Measurements from ENCODE around the gene NRIP3.

NRIP3 gene

DNA sequence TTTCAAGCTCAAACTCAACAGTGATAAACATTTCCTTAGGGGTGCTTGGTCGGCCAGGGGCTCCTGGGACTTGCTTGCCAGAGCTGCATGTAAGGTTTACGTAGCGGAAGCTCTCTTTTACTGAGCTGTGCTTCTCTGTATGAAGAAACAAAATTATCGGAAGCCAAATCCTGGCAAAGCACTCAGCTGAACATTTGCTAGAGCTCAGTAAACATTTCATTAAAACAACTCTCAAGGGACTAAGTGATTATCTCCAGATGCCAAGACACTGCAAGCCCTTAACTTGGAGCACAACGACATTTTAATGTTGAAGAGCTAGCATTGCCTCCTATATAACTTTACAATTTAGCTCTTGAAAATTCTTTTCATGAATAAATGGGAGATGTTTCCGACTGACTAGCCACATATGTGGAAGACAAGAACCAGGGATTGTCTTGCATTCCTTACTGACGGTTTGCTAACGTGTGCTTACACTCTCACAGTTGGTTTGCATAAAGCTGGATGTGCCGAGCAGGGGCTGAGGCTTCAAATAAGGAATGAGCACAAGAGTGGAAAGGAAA lies 44.2 kb upstream of the NRIP3 start (continued):
- TF ChIP-seq, protein P1, sequence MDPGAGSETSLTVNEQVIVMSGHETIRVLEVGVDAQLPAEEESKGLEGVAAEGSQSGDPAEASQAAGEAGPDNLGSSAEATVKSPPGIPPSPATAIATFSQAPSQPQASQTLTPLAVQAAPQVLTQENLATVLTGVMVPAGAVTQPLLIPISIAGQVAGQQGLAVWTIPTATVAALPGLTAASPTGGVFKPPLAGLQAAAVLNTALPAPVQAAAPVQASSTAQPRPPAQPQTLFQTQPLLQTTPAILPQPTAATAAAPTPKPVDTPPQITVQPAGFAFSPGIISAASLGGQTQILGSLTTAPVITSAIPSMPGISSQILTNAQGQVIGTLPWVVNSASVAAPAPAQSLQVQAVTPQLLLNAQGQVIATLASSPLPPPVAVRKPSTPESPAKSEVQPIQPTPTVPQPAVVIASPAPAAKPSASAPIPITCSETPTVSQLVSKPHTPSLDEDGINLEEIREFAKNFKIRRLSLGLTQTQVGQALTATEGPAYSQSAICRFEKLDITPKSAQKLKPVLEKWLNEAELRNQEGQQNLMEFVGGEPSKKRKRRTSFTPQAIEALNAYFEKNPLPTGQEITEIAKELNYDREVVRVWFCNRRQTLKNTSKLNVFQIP (CRISPR knock-in tag; IDR thresholded peaks at IDR 0.05; ENCODE audit: borderline replicate concordance, low read depth) = no peak
- TF ChIP-seq, protein P2, sequence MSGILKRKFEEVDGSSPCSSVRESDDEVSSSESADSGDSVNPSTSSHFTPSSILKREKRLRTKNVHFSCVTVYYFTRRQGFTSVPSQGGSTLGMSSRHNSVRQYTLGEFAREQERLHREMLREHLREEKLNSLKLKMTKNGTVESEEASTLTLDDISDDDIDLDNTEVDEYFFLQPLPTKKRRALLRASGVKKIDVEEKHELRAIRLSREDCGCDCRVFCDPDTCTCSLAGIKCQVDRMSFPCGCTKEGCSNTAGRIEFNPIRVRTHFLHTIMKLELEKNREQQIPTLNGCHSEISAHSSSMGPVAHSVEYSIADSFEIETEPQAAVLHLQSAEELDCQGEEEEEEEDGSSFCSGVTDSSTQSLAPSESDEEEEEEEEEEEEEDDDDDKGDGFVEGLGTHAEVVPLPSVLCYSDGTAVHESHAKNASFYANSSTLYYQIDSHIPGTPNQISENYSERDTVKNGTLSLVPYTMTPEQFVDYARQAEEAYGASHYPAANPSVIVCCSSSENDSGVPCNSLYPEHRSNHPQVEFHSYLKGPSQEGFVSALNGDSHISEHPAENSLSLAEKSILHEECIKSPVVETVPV (CRISPR knock-in tag; IDR thresholded peaks at IDR 0.05) = no peak
- TF ChIP-seq PPARA (CRISPR knock-in tag; IDR thresholded peaks at IDR 0.05; ENCODE audit: borderline replicate concordance) = no peak
- TF ChIP-seq ZFP3 (CRISPR knock-in tag; IDR thresholded peaks at IDR 0.05) = no peak
- TF ChIP-seq SNAI2 (CRISPR knock-in tag; IDR thresholded peaks at IDR 0.05) = no peak
- TF ChIP-seq, protein P3, sequence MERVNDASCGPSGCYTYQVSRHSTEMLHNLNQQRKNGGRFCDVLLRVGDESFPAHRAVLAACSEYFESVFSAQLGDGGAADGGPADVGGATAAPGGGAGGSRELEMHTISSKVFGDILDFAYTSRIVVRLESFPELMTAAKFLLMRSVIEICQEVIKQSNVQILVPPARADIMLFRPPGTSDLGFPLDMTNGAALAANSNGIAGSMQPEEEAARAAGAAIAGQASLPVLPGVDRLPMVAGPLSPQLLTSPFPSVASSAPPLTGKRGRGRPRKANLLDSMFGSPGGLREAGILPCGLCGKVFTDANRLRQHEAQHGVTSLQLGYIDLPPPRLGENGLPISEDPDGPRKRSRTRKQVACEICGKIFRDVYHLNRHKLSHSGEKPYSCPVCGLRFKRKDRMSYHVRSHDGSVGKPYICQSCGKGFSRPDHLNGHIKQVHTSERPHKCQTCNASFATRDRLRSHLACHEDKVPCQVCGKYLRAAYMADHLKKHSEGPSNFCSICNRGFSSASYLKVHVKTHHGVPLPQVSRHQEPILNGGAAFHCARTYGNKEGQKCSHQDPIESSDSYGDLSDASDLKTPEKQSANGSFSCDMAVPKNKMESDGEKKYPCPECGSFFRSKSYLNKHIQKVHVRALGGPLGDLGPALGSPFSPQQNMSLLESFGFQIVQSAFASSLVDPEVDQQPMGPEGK (CRISPR knock-in tag; IDR thresholded peaks at IDR 0.05; ENCODE audit: borderline replicate concordance) = no peak
- no peak for TF ChIP-seq ZNF70 (CRISPR knock-in tag; IDR thresholded peaks at IDR 0.05)

DNA sequence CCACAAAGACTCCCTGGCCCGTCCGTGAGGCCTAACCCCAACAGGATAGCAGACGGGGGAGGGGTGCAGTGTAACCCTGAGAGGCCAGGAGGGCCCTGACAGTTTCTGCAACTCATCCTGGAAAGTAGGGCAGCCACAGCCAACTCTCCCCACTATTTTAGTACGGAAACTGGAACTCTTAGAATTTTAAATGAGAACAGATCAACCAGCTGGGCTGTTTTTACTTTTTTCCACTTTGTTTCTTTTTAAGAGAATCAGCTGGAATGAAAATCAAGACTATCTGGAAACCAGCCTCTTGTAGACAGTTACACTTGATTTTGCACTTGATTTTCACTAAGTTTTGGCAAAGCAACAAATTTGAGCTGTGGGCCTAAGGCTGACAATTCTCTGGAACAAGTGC lies 42.7 kb upstream of the NRIP3 start:
- ATAC-seq = no peak
- TF ChIP-seq SNAI2 (CRISPR knock-in tag; IDR thresholded peaks at IDR 0.05) (no peak), ZFP30 (CRISPR knock-in tag; IDR thresholded peaks at IDR 0.05) (no peak), GLIS3 (CRISPR knock-in tag; IDR thresholded peaks at IDR 0.05) (no peak), PPARA (CRISPR knock-in tag; IDR thresholded peaks at IDR 0.05; ENCODE audit: borderline replicate concordance) (no peak), TOX (CRISPR knock-in tag; IDR thresholded peaks at IDR 0.05; ENCODE audit: borderline replicate concordance) (no peak), ZNF565 (CRISPR knock-in tag; conservative IDR thresholded peaks at IDR 0.05; ENCODE audit: low read depth) (no peak), ARNTL (CRISPR knock-in tag; IDR thresholded peaks at IDR 0.05; ENCODE audit: borderline replicate concordance, low read depth) (no peak), ZNF70 (CRISPR knock-in tag; IDR thresholded peaks at IDR 0.05) (no peak)

DNA sequence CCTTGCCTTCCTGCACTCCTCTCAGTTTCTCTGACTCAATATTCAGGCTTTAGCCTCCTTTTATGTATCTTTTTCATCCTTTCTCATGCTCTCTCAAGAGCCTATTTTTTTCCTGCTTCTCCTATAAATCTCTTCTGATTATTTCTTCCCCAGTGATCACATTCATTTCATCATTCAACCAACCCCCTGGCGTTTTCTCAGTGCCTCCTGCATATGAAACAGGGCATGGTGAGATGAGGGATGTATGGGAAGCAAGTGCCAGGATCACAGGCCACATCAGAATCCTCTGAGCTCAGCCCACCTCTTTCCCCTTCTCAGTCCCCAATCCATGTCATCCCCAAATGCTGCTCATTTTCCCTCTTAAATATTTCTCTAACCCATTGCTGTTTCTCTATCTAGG lies 38.7 kb upstream of the NRIP3 start:
- TF ChIP-seq TOX (CRISPR knock-in tag; IDR thresholded peaks at IDR 0.05; ENCODE audit: borderline replicate concordance) = no peak
- ATAC-seq = no peak

DNA sequence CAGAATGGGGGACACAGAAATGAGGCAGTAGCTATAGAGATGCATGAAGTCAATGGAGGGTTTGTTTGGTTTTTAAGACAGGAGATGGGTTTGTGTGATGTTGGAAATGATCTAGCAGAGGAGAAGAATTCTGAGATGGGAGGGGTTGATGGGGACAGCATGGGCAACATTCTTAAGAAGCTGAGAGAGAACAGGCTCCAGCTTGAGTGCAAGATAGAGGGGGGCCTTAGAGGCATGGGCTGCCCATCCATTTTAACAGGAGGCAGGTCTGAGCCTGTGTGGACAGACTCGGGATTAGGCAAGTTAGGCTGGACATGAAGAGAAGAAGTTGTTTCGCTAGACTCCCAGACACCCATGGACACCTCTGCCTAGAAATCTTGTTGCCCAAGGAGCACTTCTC lies 37.9 kb upstream of the NRIP3 start:
- TF ChIP-seq GLIS3 (CRISPR knock-in tag; IDR thresholded peaks at IDR 0.05) (no peak), ARNTL (CRISPR knock-in tag; IDR thresholded peaks at IDR 0.05; ENCODE audit: borderline replicate concordance, low read depth) (no peak)
- TF ChIP-seq, protein P2 (CRISPR knock-in tag; IDR thresholded peaks at IDR 0.05) = no peak
- ATAC-seq = no peak

DNA sequence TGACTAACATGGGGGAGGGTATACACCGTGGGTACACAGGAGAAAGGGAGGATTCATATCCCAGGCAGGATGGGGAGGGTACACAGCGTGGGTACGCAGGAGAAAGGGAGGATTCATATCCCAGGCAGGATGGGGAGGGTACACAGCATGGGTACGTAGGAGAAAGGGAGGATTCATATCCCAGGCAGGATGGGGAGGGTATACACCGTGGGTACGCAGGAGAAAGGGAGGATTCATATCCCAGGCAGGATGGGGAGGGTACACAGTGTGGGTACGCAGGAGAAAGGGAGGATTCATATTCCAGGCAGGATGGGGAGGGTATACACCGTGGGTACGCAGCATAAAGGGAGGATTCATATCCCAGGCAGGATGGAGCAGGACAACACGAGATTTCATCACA lies 36.6 kb upstream of the NRIP3 start:
- TF ChIP-seq CSDC2 (CRISPR knock-in tag; IDR thresholded peaks at IDR 0.05) (no peak), ARNTL (CRISPR knock-in tag; IDR thresholded peaks at IDR 0.05; ENCODE audit: borderline replicate concordance, low read depth) (no peak), ZFP3 (CRISPR knock-in tag; IDR thresholded peaks at IDR 0.05) (no peak)
- ATAC-seq = no peak

DNA sequence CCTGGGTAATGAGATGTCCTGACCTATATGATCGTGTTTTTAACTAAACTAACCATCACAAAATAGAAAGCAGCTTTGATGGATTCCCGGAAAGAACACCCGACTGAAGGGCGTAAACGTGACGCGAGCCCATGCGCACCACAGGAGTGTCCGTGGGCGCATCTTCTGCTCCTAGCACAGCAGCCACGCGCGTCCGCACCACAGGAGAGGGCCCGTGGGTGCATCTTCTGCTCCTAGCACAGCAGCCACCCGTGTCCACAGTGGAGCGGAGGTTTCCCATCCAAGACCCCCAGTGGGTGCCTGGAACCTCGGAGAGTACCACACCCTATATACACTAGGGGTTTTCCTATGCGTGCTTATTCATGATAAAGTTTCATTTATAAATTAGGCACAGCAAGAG lies 36.1 kb upstream of the NRIP3 start:
- no peak for ATAC-seq
- TF ChIP-seq ESRRG (CRISPR knock-in tag; IDR thresholded peaks at IDR 0.05) (no peak), TCF4 (CRISPR knock-in tag; IDR thresholded peaks at IDR 0.05; ENCODE audit: borderline replicate concordance) (no peak), CSDC2 (CRISPR knock-in tag; IDR thresholded peaks at IDR 0.05) (no peak), TOX (CRISPR knock-in tag; IDR thresholded peaks at IDR 0.05; ENCODE audit: borderline replicate concordance) (no peak), ZFP3 (CRISPR knock-in tag; IDR thresholded peaks at IDR 0.05) (no peak), ZNF565 (CRISPR knock-in tag; conservative IDR thresholded peaks at IDR 0.05; ENCODE audit: low read depth) (no peak), RARB (CRISPR knock-in tag; IDR thresholded peaks at IDR 0.05) (no peak), PPARA (CRISPR knock-in tag; IDR thresholded peaks at IDR 0.05; ENCODE audit: borderline replicate concordance) (no peak), ZNF8 (CRISPR knock-in tag; IDR thresholded peaks at IDR 0.05) (no peak)
- TF ChIP-seq, protein P4, sequence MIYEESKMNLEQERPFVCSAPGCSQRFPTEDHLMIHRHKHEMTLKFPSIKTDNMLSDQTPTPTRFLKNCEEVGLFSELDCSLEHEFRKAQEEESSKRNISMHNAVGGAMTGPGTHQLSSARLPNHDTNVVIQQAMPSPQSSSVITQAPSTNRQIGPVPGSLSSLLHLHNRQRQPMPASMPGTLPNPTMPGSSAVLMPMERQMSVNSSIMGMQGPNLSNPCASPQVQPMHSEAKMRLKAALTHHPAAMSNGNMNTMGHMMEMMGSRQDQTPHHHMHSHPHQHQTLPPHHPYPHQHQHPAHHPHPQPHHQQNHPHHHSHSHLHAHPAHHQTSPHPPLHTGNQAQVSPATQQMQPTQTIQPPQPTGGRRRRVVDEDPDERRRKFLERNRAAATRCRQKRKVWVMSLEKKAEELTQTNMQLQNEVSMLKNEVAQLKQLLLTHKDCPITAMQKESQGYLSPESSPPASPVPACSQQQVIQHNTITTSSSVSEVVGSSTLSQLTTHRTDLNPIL (CRISPR knock-in tag; IDR thresholded peaks at IDR 0.05; ENCODE audit: low read depth) = no peak
- TF ChIP-seq, protein P2 (CRISPR knock-in tag; IDR thresholded peaks at IDR 0.05) = no peak
- TF ChIP-seq, protein P5, sequence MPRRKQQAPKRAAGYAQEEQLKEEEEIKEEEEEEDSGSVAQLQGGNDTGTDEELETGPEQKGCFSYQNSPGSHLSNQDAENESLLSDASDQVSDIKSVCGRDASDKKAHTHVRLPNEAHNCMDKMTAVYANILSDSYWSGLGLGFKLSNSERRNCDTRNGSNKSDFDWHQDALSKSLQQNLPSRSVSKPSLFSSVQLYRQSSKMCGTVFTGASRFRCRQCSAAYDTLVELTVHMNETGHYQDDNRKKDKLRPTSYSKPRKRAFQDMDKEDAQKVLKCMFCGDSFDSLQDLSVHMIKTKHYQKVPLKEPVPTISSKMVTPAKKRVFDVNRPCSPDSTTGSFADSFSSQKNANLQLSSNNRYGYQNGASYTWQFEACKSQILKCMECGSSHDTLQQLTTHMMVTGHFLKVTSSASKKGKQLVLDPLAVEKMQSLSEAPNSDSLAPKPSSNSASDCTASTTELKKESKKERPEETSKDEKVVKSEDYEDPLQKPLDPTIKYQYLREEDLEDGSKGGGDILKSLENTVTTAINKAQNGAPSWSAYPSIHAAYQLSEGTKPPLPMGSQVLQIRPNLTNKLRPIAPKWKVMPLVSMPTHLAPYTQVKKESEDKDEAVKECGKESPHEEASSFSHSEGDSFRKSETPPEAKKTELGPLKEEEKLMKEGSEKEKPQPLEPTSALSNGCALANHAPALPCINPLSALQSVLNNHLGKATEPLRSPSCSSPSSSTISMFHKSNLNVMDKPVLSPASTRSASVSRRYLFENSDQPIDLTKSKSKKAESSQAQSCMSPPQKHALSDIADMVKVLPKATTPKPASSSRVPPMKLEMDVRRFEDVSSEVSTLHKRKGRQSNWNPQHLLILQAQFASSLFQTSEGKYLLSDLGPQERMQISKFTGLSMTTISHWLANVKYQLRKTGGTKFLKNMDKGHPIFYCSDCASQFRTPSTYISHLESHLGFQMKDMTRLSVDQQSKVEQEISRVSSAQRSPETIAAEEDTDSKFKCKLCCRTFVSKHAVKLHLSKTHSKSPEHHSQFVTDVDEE (CRISPR knock-in tag; IDR thresholded peaks at IDR 0.05) = no peak
